H9 (cell line): ENCODE measurements around the gene NEDD4L. TPM values are rescaled to one million over a fixed set of nuclear protein-coding genes. Genes with fewer than 3 reads are reported as not detected.

ENCODE experiments used
- DNase-seq: peaks from one replicate; pipeline ENCODE4 v3.0.0-alpha.2; 2017
- H2AFZ ChIP-seq: one replicate; pipeline ENCODE4 v1.6.1; 2013; ENCODE audit warnings: mild to moderate bottlenecking, low read length, control low read depth, moderate library complexity
- H2AK5ac ChIP-seq: 2 replicates; pipeline ENCODE4 v1.6.1; 2013; ENCODE audit warnings: low read length, control low read depth, mixed read lengths; ENCODE audit not compliant: insufficient read length
- H2BK120ac ChIP-seq: one replicate; pipeline ENCODE4 v1.6.1; 2013; ENCODE audit warnings: low read depth, mild to moderate bottlenecking, low read length, control low read depth, inconsistent platforms; ENCODE audit not compliant: poor library complexity, severe bottlenecking
- H2BK12ac ChIP-seq: 2 replicates; pipeline ENCODE4 v1.6.1; 2013; ENCODE audit warnings: low read length, control low read depth, mixed read lengths, low read depth; ENCODE audit not compliant: insufficient read length
- H2BK15ac ChIP-seq: 2 replicates; pipeline ENCODE4 v1.6.1; 2013; ENCODE audit warnings: low read depth, low read length, control low read depth
- H2BK20ac ChIP-seq: one replicate; pipeline ENCODE4 v1.6.1; 2013; ENCODE audit warnings: low read depth, mild to moderate bottlenecking, low read length, control low read depth, inconsistent platforms; ENCODE audit not compliant: poor library complexity, severe bottlenecking
- H2BK5ac ChIP-seq: 2 replicates; pipeline ENCODE4 v1.6.1; 2013; ENCODE audit warnings: low read length, control low read depth, mixed read lengths; ENCODE audit not compliant: insufficient read length
- H3K14ac ChIP-seq: 2 replicates; pipeline ENCODE4 v1.6.1; 2013; ENCODE audit warnings: low read length, control low read depth; ENCODE audit not compliant: insufficient read depth
- H3K18ac ChIP-seq: 2 replicates; pipeline ENCODE4 v1.6.1; 2013; ENCODE audit warnings: low read depth, mild to moderate bottlenecking, mixed read lengths, low read length, control low read depth; ENCODE audit not compliant: insufficient read length
- H3K23ac ChIP-seq: 2 replicates; pipeline ENCODE4 v1.6.1; 2013; ENCODE audit warnings: low read length, control low read depth, mixed read lengths, low read depth; ENCODE audit not compliant: insufficient read length
- H3K23me2 ChIP-seq: 2 replicates; pipeline ENCODE4 v1.6.1; 2013; ENCODE audit warnings: low read depth, mild to moderate bottlenecking, mixed read lengths, low read length, control low read depth; ENCODE audit not compliant: insufficient read length, poor library complexity, severe bottlenecking
- H3K27ac ChIP-seq: 2 replicates; pipeline ENCODE4 v1.5.1; 2013; ENCODE audit warnings: low read length, control low read depth, mixed read lengths, low read depth; ENCODE audit not compliant: insufficient read length
- H3K27me3 ChIP-seq: 2 replicates; pipeline ENCODE4 v1.6.1; 2013; ENCODE audit warnings: low read length, control low read depth, inconsistent platforms; ENCODE audit not compliant: insufficient read depth
- H3K4ac ChIP-seq: 2 replicates; pipeline ENCODE4 v1.6.1; 2013; ENCODE audit warnings: low read depth, mild to moderate bottlenecking, control low read depth, inconsistent platforms, low read length, moderate library complexity
- H3K4me1 ChIP-seq: 2 replicates; pipeline ENCODE4 v1.6.1; 2013; ENCODE audit warnings: low read length, control low read depth, inconsistent platforms; ENCODE audit not compliant: insufficient read depth
- H3K4me2 ChIP-seq: 2 replicates; pipeline ENCODE4 v1.6.1; 2013; ENCODE audit warnings: low read length, control low read depth, mixed read lengths; ENCODE audit not compliant: insufficient read length, insufficient read depth
- H3K56ac ChIP-seq: 2 replicates; pipeline ENCODE4 v1.6.1; 2013; ENCODE audit warnings: low read depth, mild to moderate bottlenecking, mixed read lengths, low read length, control low read depth; ENCODE audit not compliant: insufficient read length
- H3K79me1 ChIP-seq: 2 replicates; pipeline ENCODE4 v1.6.1; 2013; ENCODE audit warnings: low read depth, mild to moderate bottlenecking, moderate library complexity, low read length, control low read depth, inconsistent platforms; ENCODE audit not compliant: insufficient read depth, poor library complexity, severe bottlenecking
- H3K79me2 ChIP-seq: 2 replicates; pipeline ENCODE4 v1.6.1; 2013; ENCODE audit warnings: low read length, control low read depth, inconsistent platforms; ENCODE audit not compliant: insufficient read depth
- H3K9ac ChIP-seq: 2 replicates; pipeline ENCODE4 v1.6.1; 2013; ENCODE audit warnings: low read length, control low read depth, mixed read lengths; ENCODE audit not compliant: insufficient read length; ENCODE audit errors: extremely low read depth
- H3K9me3 ChIP-seq: one replicate; pipeline ENCODE4 v1.6.1; 2013; ENCODE audit warnings: low read depth, low read length, inconsistent platforms; ENCODE audit not compliant: control insufficient read depth
- H3T11ph ChIP-seq: one replicate; pipeline ENCODE4 v1.6.1; 2013; ENCODE audit warnings: mild to moderate bottlenecking, low read length, control low read depth, inconsistent platforms
- H4K20me1 ChIP-seq: one replicate; pipeline ENCODE4 v1.6.1; 2013; ENCODE audit not compliant: control insufficient read depth, insufficient read length, insufficient read depth
- H4K5ac ChIP-seq: 2 replicates; pipeline ENCODE4 v1.6.1; 2013; ENCODE audit warnings: low read depth, mild to moderate bottlenecking, mixed read lengths, low read length, control low read depth; ENCODE audit not compliant: insufficient read length
- H4K8ac ChIP-seq: replicated peaks from 2 replicates; pipeline ENCODE4 v1.6.1; 2013; ENCODE audit warnings: low read length, control low read depth, mixed read lengths, low read depth; ENCODE audit not compliant: insufficient read length
- H4K91ac ChIP-seq: 2 replicates; pipeline ENCODE4 v1.6.1; 2013; ENCODE audit warnings: low read depth, mild to moderate bottlenecking, moderate library complexity, mixed read lengths, low read length, control low read depth; ENCODE audit not compliant: insufficient read length
- H3K27ac Mint-ChIP-seq, 3 experiments: 2 replicates in 2 of 3; 3 replicates in 1 of 3; pipeline ENCODE4 v1.8.0; 2020 to 2021; ENCODE audit warnings: mixed read lengths in 3 of 3, mild to moderate bottlenecking in 1 of 3, moderate library complexity in 1 of 3
- H3K27me3 Mint-ChIP-seq: 2 replicates; pipeline ENCODE4 v1.8.0; 2021; ENCODE audit warnings: low read depth, mild to moderate bottlenecking, moderate library complexity, mixed read lengths
- H3K36me3 Mint-ChIP-seq, 3 experiments: 2 replicates in 2 of 3; 3 replicates in 1 of 3; pipeline ENCODE4 v1.8.0; 2020 to 2021; ENCODE audit warnings: low read depth in 3 of 3, mixed read lengths in 3 of 3; ENCODE audit not compliant: insufficient read depth in 1 of 3
- H3K4me1 Mint-ChIP-seq, 2 experiments: 2 replicates each; pipeline ENCODE4 v1.8.0; 2020; ENCODE audit warnings: mixed read lengths in 2 of 2
- H3K4me3 Mint-ChIP-seq, 2 experiments: 2 replicates in 1 of 2; 3 replicates in 1 of 2; pipeline ENCODE4 v1.8.0; 2020 to 2021; ENCODE audit warnings: mild to moderate bottlenecking in 2 of 2, mixed read lengths in 2 of 2, moderate library complexity in 1 of 2
- H3K9me3 Mint-ChIP-seq, 2 experiments: 2 replicates in 1 of 2; 3 replicates in 1 of 2; pipeline ENCODE4 v1.8.0; 2020; ENCODE audit warnings: mild to moderate bottlenecking in 2 of 2, mixed read lengths in 2 of 2, moderate library complexity in 1 of 2
- WGBS: extraction: QIAGEN DNeasy Blood & Tissue Kit; methylation state at CpG from one replicate; pipeline ENCODE4 v1.1.7; 2013; ENCODE audit warnings: missing lambda C conversion rate, low lambda C conversion rate, mixed read lengths; ENCODE audit not compliant: insufficient read length; ENCODE audit errors: extremely low coverage; 5-methylcytosine and 5-hydroxymethylcytosine counted together
- total RNA-seq: library from RNA; stranded (reverse); gene quantifications from 2 replicates; pipeline ENCODE4 v1.2.1, GENCODE V29; 2021
- TF ChIP-seq, protein P1 (sequence below): fragments of 200-600 bp; sonication (generic); conservative IDR thresholded peaks from 3 replicates; pipeline ENCODE4 v1.8.0; 2021; ENCODE audit warnings: antibody characterized with exemption, mild to moderate bottlenecking

The NEDD4L gene
- total RNA-seq, 1 experiment from 2014 or later: 76.3 TPM

DNA sequence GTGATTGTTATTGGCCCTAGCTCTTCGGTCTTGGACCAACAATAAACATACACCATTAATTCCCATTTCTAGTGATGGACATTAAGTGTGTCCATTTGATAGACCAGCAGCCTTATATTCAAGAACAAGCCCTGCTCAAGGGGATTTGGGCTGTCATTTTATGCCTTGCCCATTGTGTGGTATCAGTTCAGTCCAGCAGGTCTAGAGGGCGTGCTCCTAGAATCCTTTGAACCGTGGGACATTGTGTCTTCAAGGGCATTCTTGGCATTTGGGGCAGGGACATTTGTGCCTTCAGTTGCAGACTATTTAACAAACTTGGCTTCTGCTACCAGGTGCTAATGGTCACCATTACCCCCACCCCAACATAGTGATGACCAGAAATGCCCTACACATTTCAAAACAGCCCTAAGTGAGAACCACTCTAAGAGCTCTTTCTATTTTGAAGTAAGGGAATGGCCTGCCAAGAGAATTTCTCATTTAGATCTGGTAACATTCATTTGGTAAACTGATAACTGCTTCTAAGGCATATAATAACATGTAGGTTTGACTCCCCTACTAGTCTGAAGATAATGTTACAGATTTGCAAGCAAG, 300.1 kb downstream of the NEDD4L start:
- Histone ChIP-seq H2AK5ac (peak overlapping the region; percentile 58), H3K23ac (no peak overlapping the region), H4K8ac (no peak overlapping the region), H3K27me3 (no peaks in the 10 kb centered on the region), H2BK20ac (no peak overlapping the region), H4K91ac (no peak overlapping the region), H4K20me1 (no peaks in the 10 kb centered on the region), H2AFZ (no peak overlapping the region), H3K27ac (peak overlapping the region; percentile 94), H2BK12ac (no peak overlapping the region), H3K9ac (no peak overlapping the region), H2BK5ac (no peak overlapping the region), H3K56ac (no peak overlapping the region), H3K18ac (no peak overlapping the region), H3K14ac (no peak overlapping the region), H3K4me2 (no peak overlapping the region), H2BK15ac (no peak overlapping the region), H3K4ac (no peak overlapping the region), H4K5ac (no peak overlapping the region), H2BK120ac (no peak overlapping the region), H3K79me2 (no peaks in the 10 kb centered on the region), H3K23me2 (peaks cover 2% of the 10 kb centered on the region), H3K9me3 (no peaks in the 10 kb centered on the region), H3K79me1 (no peaks in the 10 kb centered on the region), H3T11ph (no peak overlapping the region), H3K4me1 (peaks cover 18% of the 10 kb centered on the region)
- TF ChIP-seq, protein P1, sequence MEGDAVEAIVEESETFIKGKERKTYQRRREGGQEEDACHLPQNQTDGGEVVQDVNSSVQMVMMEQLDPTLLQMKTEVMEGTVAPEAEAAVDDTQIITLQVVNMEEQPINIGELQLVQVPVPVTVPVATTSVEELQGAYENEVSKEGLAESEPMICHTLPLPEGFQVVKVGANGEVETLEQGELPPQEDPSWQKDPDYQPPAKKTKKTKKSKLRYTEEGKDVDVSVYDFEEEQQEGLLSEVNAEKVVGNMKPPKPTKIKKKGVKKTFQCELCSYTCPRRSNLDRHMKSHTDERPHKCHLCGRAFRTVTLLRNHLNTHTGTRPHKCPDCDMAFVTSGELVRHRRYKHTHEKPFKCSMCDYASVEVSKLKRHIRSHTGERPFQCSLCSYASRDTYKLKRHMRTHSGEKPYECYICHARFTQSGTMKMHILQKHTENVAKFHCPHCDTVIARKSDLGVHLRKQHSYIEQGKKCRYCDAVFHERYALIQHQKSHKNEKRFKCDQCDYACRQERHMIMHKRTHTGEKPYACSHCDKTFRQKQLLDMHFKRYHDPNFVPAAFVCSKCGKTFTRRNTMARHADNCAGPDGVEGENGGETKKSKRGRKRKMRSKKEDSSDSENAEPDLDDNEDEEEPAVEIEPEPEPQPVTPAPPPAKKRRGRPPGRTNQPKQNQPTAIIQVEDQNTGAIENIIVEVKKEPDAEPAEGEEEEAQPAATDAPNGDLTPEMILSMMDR: no peak
- no CpG with 5 or more reads among the region's 3 CpGs for WGBS
- no peak for DNase-seq
- no peak overlapping the region for H3K4me3 Mint-ChIP-seq
- no peaks in the 10 kb centered on the region for H3K9me3 Mint-ChIP-seq
- peak overlapping the region; percentile 24 to 99 (median 83); a peak in 5 of 7 replicates for H3K27ac Mint-ChIP-seq
- H3K4me1 Mint-ChIP-seq: peaks cover 84 to 86% of the 10 kb centered on the region in 2 experiments
- peaks cover 9 to 27% (median 26%) of the 10 kb centered on the region in 3 experiments; a peak in 6 of 7 replicates for H3K36me3 Mint-ChIP-seq
- no peaks in the 10 kb centered on the region for H3K27me3 Mint-ChIP-seq
